DMS 273 treated with DMSO at 0.1 percent for 48 hours (cell line): ENCODE measurements around the gene HNRNPF.
A peak's percentile ranks its signal among the peaks of the same experiment; 100 is the strongest.

Experiments used
- DNase-seq: peaks from one replicate; lab custom pipeline; 2025; lab: John Stamatoyannopoulos, UW

HNRNPF gene

GRCh38 chr10:43421201-43421507 lies 12.2 kb upstream of the HNRNPF start:
- DNase-seq: no peak

GRCh38 chr10:43420369-43421200 lies 11.6 kb upstream of the HNRNPF start:
- DNase-seq: peak; percentile 41

GRCh38 chr10:43419997-43420368 lies 11.0 kb upstream of the HNRNPF start:
- no peak for DNase-seq

- no peak for DNase-seq
These were observed 9.2 kb upstream of the HNRNPF start for GRCh38 chr10:43417950-43418768.

GRCh38 chr10:43415544-43415943 lies 6.6 kb upstream of the HNRNPF start:
- DNase-seq: no peak

- no peak for DNase-seq
These were observed 2.5 kb upstream of the HNRNPF start for GRCh38 chr10:43411536-43411935.

GRCh38 chr10:43410345-43410744 lies 1.4 kb upstream of the HNRNPF start:
- no peak for DNase-seq

- no peak for DNase-seq
These were observed 561 bp upstream of the HNRNPF start for GRCh38 chr10:43409385-43410109.

GRCh38 chr10:43408331-43408709 lies 666 bp downstream of the HNRNPF start:
- DNase-seq: no peak

- DNase-seq: peak; percentile 43
These were observed 1.2 kb downstream of the HNRNPF start for GRCh38 chr10:43407576-43408330.

GRCh38 chr10:43407148-43407575 lies 1.8 kb downstream of the HNRNPF start:
- no peak for DNase-seq

- DNase-seq: no peak
These were observed 4.3 kb downstream of the HNRNPF start for GRCh38 chr10:43404704-43405084.

GRCh38 chr10:43403911-43404703 lies 4.9 kb downstream of the HNRNPF start:
- no peak for DNase-seq

- DNase-seq: no peak
These were observed 6.0 kb downstream of the HNRNPF start for GRCh38 chr10:43402880-43403452.

GRCh38 chr10:43402176-43402575 lies 6.8 kb downstream of the HNRNPF start:
- DNase-seq: no peak

GRCh38 chr10:43401627-43402026 lies 7.4 kb downstream of the HNRNPF start:
- DNase-seq: no peak

- DNase-seq: no peak
These were observed 9.4 kb downstream of the HNRNPF start for GRCh38 chr10:43399320-43400310.

GRCh38 chr10:43398939-43399319 lies 10.1 kb downstream of the HNRNPF start:
- DNase-seq: no peak

GRCh38 chr10:43396928-43397624 lies 11.9 kb downstream of the HNRNPF start:
- no peak for DNase-seq
